Measurements from ENCODE around the gene SIRT5. TPM values are rescaled to one million over a fixed set of nuclear protein-coding genes. Genes with fewer than 3 reads are reported as not detected.

The SIRT5 gene
- total and polyA plus RNA-seq, 2 experiments from 2014 or later: 9.8 to 13.1 TPM

DNA sequence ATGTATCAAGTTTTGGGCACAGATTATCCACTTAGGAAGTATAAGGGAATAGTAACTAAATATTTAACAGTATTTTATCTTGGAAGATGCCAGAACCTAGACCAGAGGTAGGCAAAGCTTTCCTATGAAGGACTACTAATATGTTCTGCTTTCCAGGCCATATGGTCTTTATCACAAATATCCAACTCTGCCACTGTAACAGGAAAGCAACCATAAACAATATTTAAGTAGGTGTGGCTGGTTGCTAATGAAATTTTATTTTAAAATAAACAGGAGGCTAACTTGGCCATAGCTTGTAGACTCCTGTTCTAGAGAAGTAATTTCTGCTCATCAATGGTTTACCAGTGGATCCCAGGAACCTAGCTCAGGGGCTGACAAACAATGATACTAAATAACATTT lies 80.1 kb downstream of the SIRT5 start:
- ATAC-seq: no peak
- Mint-ChIP-seq H3K4me3 (no peak overlapping the region), H3K27ac (no peak overlapping the region), H3K9me3 (no peaks in the 10 kb centered on the region), H3K36me3 (ENCODE audit: low read depth) (peaks cover 4% of the 10 kb centered on the region; the same call in 2 of the 3 replicates), H3K4me1 (peaks cover 8% of the 10 kb centered on the region; the same call in 2 of the 3 replicates), H3K27me3 (ENCODE audit: insufficient read depth, low read depth, poor library complexity) (no peaks in the 10 kb centered on the region)
- H2AFZ ChIP-seq: no peak overlapping the region
- no peaks in the 10 kb centered on the region for H3K4me1 ChIP-seq (ENCODE audit: insufficient read depth)
- H3K4me3 ChIP-seq: no peak overlapping the region
- H4K20me1 ChIP-seq (replicated peaks; ENCODE audit: insufficient read depth): no peaks in the 10 kb centered on the region
- no peak for DNase-seq (ENCODE audit: low spot score)
- no peaks in the 10 kb centered on the region for H3K36me3 ChIP-seq (ENCODE audit: insufficient read depth)
- H3K79me2 ChIP-seq (replicated peaks; ENCODE audit: insufficient read depth): peaks cover 12% of the 10 kb centered on the region
- no peaks in the 10 kb centered on the region for H3K27me3 ChIP-seq (ENCODE audit: insufficient read depth)
- H3K27ac ChIP-seq (ENCODE audit: low read depth): no peak overlapping the region
- TF ChIP-seq, protein P1, sequence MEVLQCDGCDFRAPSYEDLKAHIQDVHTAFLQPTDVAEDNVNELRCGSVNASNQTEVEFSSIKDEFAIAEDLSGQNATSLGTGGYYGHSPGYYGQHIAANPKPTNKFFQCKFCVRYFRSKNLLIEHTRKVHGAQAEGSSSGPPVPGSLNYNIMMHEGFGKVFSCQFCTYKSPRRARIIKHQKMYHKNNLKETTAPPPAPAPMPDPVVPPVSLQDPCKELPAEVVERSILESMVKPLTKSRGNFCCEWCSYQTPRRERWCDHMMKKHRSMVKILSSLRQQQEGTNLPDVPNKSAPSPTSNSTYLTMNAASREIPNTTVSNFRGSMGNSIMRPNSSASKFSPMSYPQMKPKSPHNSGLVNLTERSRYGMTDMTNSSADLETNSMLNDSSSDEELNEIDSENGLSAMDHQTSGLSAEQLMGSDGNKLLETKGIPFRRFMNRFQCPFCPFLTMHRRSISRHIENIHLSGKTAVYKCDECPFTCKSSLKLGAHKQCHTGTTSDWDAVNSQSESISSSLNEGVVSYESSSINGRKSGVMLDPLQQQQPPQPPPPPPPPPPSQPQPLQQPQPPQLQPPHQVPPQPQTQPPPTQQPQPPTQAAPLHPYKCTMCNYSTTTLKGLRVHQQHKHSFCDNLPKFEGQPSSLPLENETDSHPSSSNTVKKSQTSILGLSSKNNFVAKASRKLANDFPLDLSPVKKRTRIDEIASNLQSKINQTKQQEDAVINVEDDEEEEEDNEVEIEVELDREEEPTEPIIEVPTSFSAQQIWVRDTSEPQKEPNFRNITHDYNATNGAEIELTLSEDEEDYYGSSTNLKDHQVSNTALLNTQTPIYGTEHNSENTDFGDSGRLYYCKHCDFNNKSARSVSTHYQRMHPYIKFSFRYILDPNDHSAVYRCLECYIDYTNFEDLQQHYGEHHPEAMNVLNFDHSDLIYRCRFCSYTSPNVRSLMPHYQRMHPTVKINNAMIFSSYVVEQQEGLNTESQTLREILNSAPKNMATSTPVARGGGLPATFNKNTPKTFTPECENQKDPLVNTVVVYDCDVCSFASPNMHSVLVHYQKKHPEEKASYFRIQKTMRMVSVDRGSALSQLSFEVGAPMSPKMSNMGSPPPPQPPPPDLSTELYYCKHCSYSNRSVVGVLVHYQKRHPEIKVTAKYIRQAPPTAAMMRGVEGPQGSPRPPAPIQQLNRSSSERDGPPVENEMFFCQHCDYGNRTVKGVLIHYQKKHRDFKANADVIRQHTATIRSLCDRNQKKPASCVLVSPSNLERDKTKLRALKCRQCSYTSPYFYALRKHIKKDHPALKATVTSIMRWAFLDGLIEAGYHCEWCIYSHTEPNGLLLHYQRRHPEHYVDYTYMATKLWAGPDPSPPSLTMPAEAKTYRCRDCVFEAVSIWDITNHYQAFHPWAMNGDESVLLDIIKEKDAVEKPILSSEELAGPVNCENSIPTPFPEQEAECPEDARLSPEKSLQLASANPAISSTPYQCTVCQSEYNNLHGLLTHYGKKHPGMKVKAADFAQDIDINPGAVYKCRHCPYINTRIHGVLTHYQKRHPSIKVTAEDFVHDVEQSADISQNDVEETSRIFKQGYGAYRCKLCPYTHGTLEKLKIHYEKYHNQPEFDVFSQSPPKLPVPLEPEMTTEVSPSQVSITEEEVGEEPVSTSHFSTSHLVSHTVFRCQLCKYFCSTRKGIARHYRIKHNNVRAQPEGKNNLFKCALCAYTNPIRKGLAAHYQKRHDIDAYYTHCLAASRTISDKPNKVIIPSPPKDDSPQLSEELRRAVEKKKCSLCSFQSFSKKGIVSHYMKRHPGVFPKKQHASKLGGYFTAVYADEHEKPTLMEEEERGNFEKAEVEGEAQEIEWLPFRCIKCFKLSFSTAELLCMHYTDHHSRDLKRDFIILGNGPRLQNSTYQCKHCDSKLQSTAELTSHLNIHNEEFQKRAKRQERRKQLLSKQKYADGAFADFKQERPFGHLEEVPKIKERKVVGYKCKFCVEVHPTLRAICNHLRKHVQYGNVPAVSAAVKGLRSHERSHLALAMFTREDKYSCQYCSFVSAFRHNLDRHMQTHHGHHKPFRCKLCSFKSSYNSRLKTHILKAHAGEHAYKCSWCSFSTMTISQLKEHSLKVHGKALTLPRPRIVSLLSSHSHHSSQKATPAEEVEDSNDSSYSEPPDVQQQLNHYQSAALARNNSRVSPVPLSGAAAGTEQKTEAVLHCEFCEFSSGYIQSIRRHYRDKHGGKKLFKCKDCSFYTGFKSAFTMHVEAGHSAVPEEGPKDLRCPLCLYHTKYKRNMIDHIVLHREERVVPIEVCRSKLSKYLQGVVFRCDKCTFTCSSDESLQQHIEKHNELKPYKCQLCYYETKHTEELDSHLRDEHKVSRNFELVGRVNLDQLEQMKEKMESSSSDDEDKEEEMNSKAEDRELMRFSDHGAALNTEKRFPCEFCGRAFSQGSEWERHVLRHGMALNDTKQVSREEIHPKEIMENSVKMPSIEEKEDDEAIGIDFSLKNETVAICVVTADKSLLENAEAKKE (CRISPR knock-in tag; IDR thresholded peaks at IDR 0.05): no peak
- no peak for TF ChIP-seq JUNB (IDR thresholded peaks at IDR 0.05; ENCODE audit: unreplicated experiment)
- TF ChIP-seq ZNF114 (CRISPR knock-in tag; IDR thresholded peaks at IDR 0.05): no peak
- TF ChIP-seq, protein P2, sequence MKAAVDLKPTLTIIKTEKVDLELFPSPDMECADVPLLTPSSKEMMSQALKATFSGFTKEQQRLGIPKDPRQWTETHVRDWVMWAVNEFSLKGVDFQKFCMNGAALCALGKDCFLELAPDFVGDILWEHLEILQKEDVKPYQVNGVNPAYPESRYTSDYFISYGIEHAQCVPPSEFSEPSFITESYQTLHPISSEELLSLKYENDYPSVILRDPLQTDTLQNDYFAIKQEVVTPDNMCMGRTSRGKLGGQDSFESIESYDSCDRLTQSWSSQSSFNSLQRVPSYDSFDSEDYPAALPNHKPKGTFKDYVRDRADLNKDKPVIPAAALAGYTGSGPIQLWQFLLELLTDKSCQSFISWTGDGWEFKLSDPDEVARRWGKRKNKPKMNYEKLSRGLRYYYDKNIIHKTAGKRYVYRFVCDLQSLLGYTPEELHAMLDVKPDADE (IDR thresholded peaks at IDR 0.05): no peak
- no peak for TF ChIP-seq CREB1 (CRISPR knock-in tag; IDR thresholded peaks at IDR 0.05; ENCODE audit: low read depth)
- no peak overlapping the region for H3K4me2 ChIP-seq
- no peaks in the 10 kb centered on the region for H3F3A ChIP-seq (replicated peaks; ENCODE audit: low read depth)
- H3K9me2 ChIP-seq (ENCODE audit: insufficient read depth): no peaks in the 10 kb centered on the region

- no peak for ATAC-seq
- TF ChIP-seq ZNF114 (CRISPR knock-in tag; IDR thresholded peaks at IDR 0.05): no peak
- no peak for TF ChIP-seq EZH2 (IDR thresholded peaks at IDR 0.05; ENCODE audit: low read depth, unreplicated experiment)
- TF ChIP-seq EZH2phosphoT487 (IDR thresholded peaks at IDR 0.05; ENCODE audit: unreplicated experiment): no peak
- no peak for TF ChIP-seq REST (IDR thresholded peaks at IDR 0.05; ENCODE audit: unreplicated experiment)
- no peak for TF ChIP-seq JUNB (IDR thresholded peaks at IDR 0.05; ENCODE audit: unreplicated experiment)
- TF ChIP-seq CREB1 (CRISPR knock-in tag; IDR thresholded peaks at IDR 0.05; ENCODE audit: low read depth): no peak
- TF ChIP-seq, protein P2 (IDR thresholded peaks at IDR 0.05): no peak
Measured at GRCh38 chr6:13655700-13656099, 81.3 kb downstream of the SIRT5 start.

More at GRCh38 chr6:13655700-13656099, 81.3 kb downstream of the SIRT5 start:
- H3K9me3 Mint-ChIP-seq: no peaks in the 10 kb centered on the region
- H3K27me3 Mint-ChIP-seq (ENCODE audit: insufficient read depth, low read depth, poor library complexity): no peaks in the 10 kb centered on the region
- Histone ChIP-seq H3K9me2 (ENCODE audit: insufficient read depth) (no peaks in the 10 kb centered on the region), H3K36me3 (ENCODE audit: insufficient read depth) (no peaks in the 10 kb centered on the region), H4K20me1 (replicated peaks; ENCODE audit: insufficient read depth) (no peaks in the 10 kb centered on the region), H3K4me3 (no peak overlapping the region), H3K4me2 (no peak overlapping the region), H3K79me2 (replicated peaks; ENCODE audit: insufficient read depth) (peaks cover 24% of the 10 kb centered on the region), H3K27me3 (ENCODE audit: insufficient read depth) (no peaks in the 10 kb centered on the region), H2AFZ (no peak overlapping the region), H3K27ac (ENCODE audit: low read depth) (no peak overlapping the region), H3K4me1 (ENCODE audit: insufficient read depth) (no peaks in the 10 kb centered on the region), H3F3A (replicated peaks; ENCODE audit: low read depth) (no peaks in the 10 kb centered on the region)
- H3K27ac Mint-ChIP-seq: no peak overlapping the region
- DNase-seq (ENCODE audit: low spot score): no peak
- H3K36me3 Mint-ChIP-seq (ENCODE audit: low read depth): peaks cover 4% of the 10 kb centered on the region; the same call in 2 of the 3 replicates
- peaks cover 12% of the 10 kb centered on the region; the same call in 2 of the 3 replicates for H3K4me1 Mint-ChIP-seq
- H3K4me3 Mint-ChIP-seq: no peak overlapping the region

Measured in GM23338 (cell line).